ENCODE measurements around the gene PNMA8C.

PNMA8C gene

GRCh38 chr19:46392837-46393236 is 35.9 kb downstream of the PNMA8C start:
- DNase-seq (ENCODE audit: low read depth, low spot score) = no peak
- H3K4me3 ChIP-seq (ENCODE audit: low read length) = no peak overlapping the region

- DNase-seq (ENCODE audit: low read depth, low spot score) = no peak
- no peak overlapping the region for H3K4me3 ChIP-seq (ENCODE audit: low read length)
These were observed 36.4 kb downstream of the PNMA8C start for GRCh38 chr19:46392252-46392801.

GRCh38 chr19:46391296-46392251 is 37.2 kb downstream of the PNMA8C start:
- DNase-seq (ENCODE audit: low read depth, low spot score) = no peak
- no peak overlapping the region for H3K4me3 ChIP-seq (ENCODE audit: low read length)

GRCh38 chr19:46390866-46391265 is 37.9 kb downstream of the PNMA8C start:
- DNase-seq (ENCODE audit: low read depth, low spot score) = no peak

GRCh38 chr19:46390121-46390858 is 38.4 kb downstream of the PNMA8C start:
- no peak overlapping the region for H3K4me3 ChIP-seq (ENCODE audit: low read length)
- DNase-seq (ENCODE audit: low read depth, low spot score) = no peak

More at GRCh38 chr19:46390866-46391265, 37.9 kb downstream of the PNMA8C start:
- no peak overlapping the region for H3K4me3 ChIP-seq (ENCODE audit: low read length)

- DNase-seq (ENCODE audit: low read depth, low spot score) = no peak
- H3K4me3 ChIP-seq (ENCODE audit: low read length) = no peak overlapping the region
These were observed 40.2 kb downstream of the PNMA8C start for GRCh38 chr19:46388311-46389095.

- H3K4me3 ChIP-seq (ENCODE audit: low read length) = no peak overlapping the region
- no peak for DNase-seq (ENCODE audit: low read depth, low spot score)
These were observed 41.0 kb downstream of the PNMA8C start for GRCh38 chr19:46387713-46388130.

- H3K4me3 ChIP-seq (ENCODE audit: low read length) = no peak overlapping the region
- no peak for DNase-seq (ENCODE audit: low read depth, low spot score)
These were observed 41.6 kb downstream of the PNMA8C start for GRCh38 chr19:46386996-46387712.

GRCh38 chr19:46386151-46386550 is 42.6 kb downstream of the PNMA8C start:
- no peak overlapping the region for H3K4me3 ChIP-seq (ENCODE audit: low read length)
- no peak for DNase-seq (ENCODE audit: low read depth, low spot score)

- no peak for DNase-seq (ENCODE audit: low read depth, low spot score)
These were observed 43.1 kb downstream of the PNMA8C start for GRCh38 chr19:46385636-46386035.

GRCh38 chr19:46384396-46384795 is 44.3 kb downstream of the PNMA8C start:
- no peak for DNase-seq (ENCODE audit: low read depth, low spot score)
- H3K4me3 ChIP-seq (ENCODE audit: low read length) = no peak overlapping the region

More at GRCh38 chr19:46385636-46386035, 43.1 kb downstream of the PNMA8C start:
- no peak overlapping the region for H3K4me3 ChIP-seq (ENCODE audit: low read length)

GRCh38 chr19:46383846-46384245 is 44.9 kb downstream of the PNMA8C start:
- no peak overlapping the region for H3K4me3 ChIP-seq (ENCODE audit: low read length)
- no peak for DNase-seq (ENCODE audit: low read depth, low spot score)

GRCh38 chr19:46383171-46383815 is 45.4 kb downstream of the PNMA8C start:
- DNase-seq (ENCODE audit: low read depth, low spot score) = no peak
- H3K4me3 ChIP-seq (ENCODE audit: low read length) = no peak overlapping the region

GRCh38 chr19:46381756-46382345 is 46.9 kb downstream of the PNMA8C start:
- no peak for DNase-seq (ENCODE audit: low read depth, low spot score)
- H3K4me3 ChIP-seq (ENCODE audit: low read length) = no peak overlapping the region

GRCh38 chr19:46381346-46381745 is 47.4 kb downstream of the PNMA8C start:
- no peak for DNase-seq (ENCODE audit: low read depth, low spot score)
- no peak overlapping the region for H3K4me3 ChIP-seq (ENCODE audit: low read length)

GRCh38 chr19:46380690-46381089 is 48.0 kb downstream of the PNMA8C start:
- DNase-seq (ENCODE audit: low read depth, low spot score) = no peak
- H3K4me3 ChIP-seq (ENCODE audit: low read length) = no peak overlapping the region

GRCh38 chr19:46378268-46378667 is 50.5 kb downstream of the PNMA8C start:
- DNase-seq (ENCODE audit: low read depth, low spot score) = no peak
- no peak overlapping the region for H3K4me3 ChIP-seq (ENCODE audit: low read length)

All from Jurkat, Clone E6-1 (cell line).